GM18505 (cell line): Measurements from ENCODE around the gene MYH14.
"Not testable (repeated sequence)": the region's sequence is repeated elsewhere in the genome, so short reads cannot be mapped to it uniquely, and the experiment has no call there.

Source experiments
- ATAC-seq: cut with Tn5 transposase; IDR thresholded peaks from one replicate; pipeline ENCODE4 v1.9.1; 2021; ENCODE audit not compliant: unreplicated experiment
- POLR2A ChIP-seq: IDR thresholded peaks from 4 replicates; pipeline ENCODE4 v1.6.1; 2011; ENCODE audit warnings: borderline replicate concordance; ENCODE audit not compliant: insufficient read depth, insufficient read length; ENCODE audit errors: extremely low read depth

Gene MYH14

GRCh38 chr19:50330365-50331078 is 127.1 kb downstream of the MYH14 start:
- peak; percentile 83 for TF ChIP-seq POLR2A
- peak; percentile 25 for ATAC-seq

- no peak for ATAC-seq
Observed at GRCh38 chr19:50331221-50331993, 128.0 kb downstream of the MYH14 start.

GRCh38 chr19:50331994-50332243 is 128.5 kb downstream of the MYH14 start:
- ATAC-seq = no peak
- no peak for TF ChIP-seq POLR2A

More at GRCh38 chr19:50331221-50331993, 128.0 kb downstream of the MYH14 start:
- TF ChIP-seq POLR2A = peak; percentile 15

- ATAC-seq = no peak
- TF ChIP-seq POLR2A = peak; percentile 45
Observed at GRCh38 chr19:50332244-50333038, 129.0 kb downstream of the MYH14 start.

- ATAC-seq = peak; percentile 34
- TF ChIP-seq POLR2A = peak; percentile 71
Observed at GRCh38 chr19:50333235-50333736, 129.9 kb downstream of the MYH14 start.

GRCh38 chr19:50333737-50334617 is 130.6 kb downstream of the MYH14 start:
- TF ChIP-seq POLR2A = peak; percentile 55
- ATAC-seq = peak; percentile 21

GRCh38 chr19:50334741-50335421 is 131.5 kb downstream of the MYH14 start:
- no peak for ATAC-seq
- TF ChIP-seq POLR2A = no peak

GRCh38 chr19:50337031-50337430 is 133.6 kb downstream of the MYH14 start:
- ATAC-seq = not testable (repeated sequence)

- ATAC-seq = no peak
- TF ChIP-seq POLR2A = peak; percentile 18
Observed at GRCh38 chr19:50340331-50340730, 136.9 kb downstream of the MYH14 start.

GRCh38 chr19:50341091-50341564 is 137.7 kb downstream of the MYH14 start:
- ATAC-seq = no peak
- TF ChIP-seq POLR2A = peak; percentile 54

- peak; percentile 98 for TF ChIP-seq POLR2A
- peak; percentile 52 for ATAC-seq
Observed at GRCh38 chr19:50344661-50345318, 141.4 kb downstream of the MYH14 start.

- ATAC-seq = not testable (repeated sequence)
Observed at GRCh38 chr19:50347089-50347581, 143.7 kb downstream of the MYH14 start.
